Measurements from ENCODE around the gene ZC3H10. TPM values are rescaled to one million over a fixed set of nuclear protein-coding genes. Genes with fewer than 3 reads are reported as not detected.
"Not testable (repeated sequence)": the region's sequence is repeated elsewhere in the genome, so short reads cannot be mapped to it uniquely, and the experiment has no call there.

Gene ZC3H10
- total RNA-seq, 1 donor from 2014 or later = 5.8 TPM

- intact Hi-C loops (cut with DNase I) = no loop called here
- ATAC-seq (ENCODE audit: poor library complexity) (peak; percentile 7), DNase-seq (no peak)
Measured at GRCh38 chr12:56146492-56147460, 28.7 kb downstream of the ZC3H10 start.

DNA sequence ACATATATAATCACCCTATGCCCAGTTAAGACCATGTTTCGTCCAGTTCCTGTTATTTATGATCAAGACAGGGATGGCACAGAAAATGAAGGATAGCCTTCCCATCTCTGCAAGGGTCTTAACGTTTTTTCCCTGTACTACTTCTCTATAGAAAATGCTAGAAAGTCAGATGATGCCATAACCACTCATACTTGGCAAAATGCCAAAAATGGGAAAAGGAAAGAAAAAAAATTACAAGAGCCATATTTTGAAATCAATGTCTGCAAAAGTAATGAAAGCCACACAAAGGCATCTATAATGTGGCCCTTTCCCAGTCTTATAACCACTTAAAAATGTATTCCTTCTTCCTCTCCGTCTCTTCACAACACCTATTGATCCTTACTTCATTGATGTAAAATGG is 32.5 kb downstream of the ZC3H10 start:
- DNase-seq (no peak), ATAC-seq (ENCODE audit: poor library complexity) (no peak)
- intact Hi-C loops (cut with DNase I) = no loop called here

DNA sequence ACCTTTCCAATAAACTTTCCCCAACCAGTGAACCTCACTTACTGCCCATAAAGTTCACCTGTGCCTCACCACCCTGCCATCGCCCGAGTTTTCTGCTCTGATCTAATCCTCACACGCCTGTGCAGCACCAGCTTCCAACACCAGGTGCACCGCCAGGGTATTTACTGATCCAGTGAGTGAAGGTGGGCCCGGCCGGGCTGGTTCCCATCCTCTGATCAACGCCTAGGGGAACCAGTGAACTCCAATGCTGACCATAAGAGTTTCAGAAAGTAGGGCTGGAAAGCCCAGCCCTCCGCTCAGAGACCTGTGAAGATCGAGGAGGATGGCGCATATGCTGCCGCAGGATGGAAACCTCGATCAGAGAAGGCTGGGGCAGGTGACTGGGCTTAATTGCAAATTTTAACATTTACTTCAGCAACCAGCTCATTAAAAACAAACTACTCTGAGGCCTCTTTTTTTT is 33.6 kb downstream of the ZC3H10 start:
- peak; percentile 61 for DNase-seq
- intact Hi-C loops (cut with DNase I) = no loop called here
- peak; percentile 46 for ATAC-seq (ENCODE audit: poor library complexity)

- intact Hi-C loops (cut with DNase I) = no loop called here
- ATAC-seq (ENCODE audit: poor library complexity) (peak; percentile 97), DNase-seq (peak; percentile 97)
Measured at GRCh38 chr12:56152132-56152755, 34.2 kb downstream of the ZC3H10 start, which contains the start of gene MYL6B. Gene MYL6B (plus strand): TSS chr12:56152587. CDS start chr12:56153919, 1,332 bp downstream.

GRCh38 chr12:56152756-56153677 is 35.0 kb downstream of the ZC3H10 start:
- DNase-seq (no peak), ATAC-seq (ENCODE audit: poor library complexity) (no peak)
- intact Hi-C loops (cut with DNase I) = no loop called here

DNA sequence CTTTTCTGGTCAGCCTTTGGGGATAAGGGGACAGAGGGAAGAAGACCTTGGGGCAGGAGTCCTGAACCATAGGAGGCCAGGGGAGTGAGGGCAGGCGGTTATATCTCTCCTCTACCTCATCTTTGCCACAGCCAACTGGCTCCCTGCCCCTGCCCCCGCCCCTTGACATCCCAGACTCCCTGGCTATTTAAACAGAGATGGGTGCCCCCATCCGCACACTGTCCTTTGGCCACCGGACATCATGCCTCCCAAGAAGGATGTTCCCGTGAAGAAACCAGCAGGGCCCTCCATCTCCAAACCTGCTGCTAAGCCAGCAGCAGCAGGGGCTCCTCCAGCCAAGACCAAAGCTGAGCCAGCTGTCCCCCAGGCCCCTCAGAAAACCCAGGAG is 35.6 kb downstream of the ZC3H10 start:
- DNase-seq (no peak), ATAC-seq (ENCODE audit: poor library complexity) (no peak)
- intact Hi-C loops (cut with DNase I) = no loop called here

DNA sequence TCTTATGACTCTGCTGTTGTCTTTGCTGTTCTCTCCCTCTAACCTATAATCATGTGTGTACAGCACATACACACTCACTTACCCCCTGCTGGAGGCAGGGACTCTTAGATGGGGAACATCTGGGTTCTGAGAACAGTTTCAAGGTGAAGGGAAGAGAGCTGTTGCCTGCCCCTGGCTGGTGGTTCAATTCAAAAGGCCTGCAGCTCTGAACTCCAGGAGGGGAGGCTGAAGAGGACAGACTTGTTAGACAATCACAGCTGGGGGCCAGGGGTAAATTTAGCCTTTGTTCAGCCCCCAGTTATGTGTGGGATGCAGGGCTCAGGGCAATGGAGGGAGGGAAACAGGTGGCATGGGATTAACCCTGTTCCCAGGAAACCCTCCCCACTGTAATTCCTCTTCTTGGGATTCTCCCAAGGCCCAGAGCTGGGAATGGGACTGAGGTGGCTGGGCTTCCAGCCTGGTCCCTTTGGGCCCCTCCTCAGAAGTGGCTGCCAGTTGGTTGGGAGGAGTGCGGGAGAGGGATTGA is 36.2 kb downstream of the ZC3H10 start:
- no peak for DNase-seq
- no peak for ATAC-seq (ENCODE audit: poor library complexity)
- intact Hi-C loops (cut with DNase I) = no loop called here

- no peak for ATAC-seq (ENCODE audit: poor library complexity)
- intact Hi-C loops (cut with DNase I) = loop anchor here (5.0 kb wide), 1 partner anchor 38 kb away; the partner anchor contains the start of genes RPL41 and ZC3H10
- DNase-seq = no peak
Measured at GRCh38 chr12:56154818-56155217, 36.8 kb downstream of the ZC3H10 start.

DNA sequence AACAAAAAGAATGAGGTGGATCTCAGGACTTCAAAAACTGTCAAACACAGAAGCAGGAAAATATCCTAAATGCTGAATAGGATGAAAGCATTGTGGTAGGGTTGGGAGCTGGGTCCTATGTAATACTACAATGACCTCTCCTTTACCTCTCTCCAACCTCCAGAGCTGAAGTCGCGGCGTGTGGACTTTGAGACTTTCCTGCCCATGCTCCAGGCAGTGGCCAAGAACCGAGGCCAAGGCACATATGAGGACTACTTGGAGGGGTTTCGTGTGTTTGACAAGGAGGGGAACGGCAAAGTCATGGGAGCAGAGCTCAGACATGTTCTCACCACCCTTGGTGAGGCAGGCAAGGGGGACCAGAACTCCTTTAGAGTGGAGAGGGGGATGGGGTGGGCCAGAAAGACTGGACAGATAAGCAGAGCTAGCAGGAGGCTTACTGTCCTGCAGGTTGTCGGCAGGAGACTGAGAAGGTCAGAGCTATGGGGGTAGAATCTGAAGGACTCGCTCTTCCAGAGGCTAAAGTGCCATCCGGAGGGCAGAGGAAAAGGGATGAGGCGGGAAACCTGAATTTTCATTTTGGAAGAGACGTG is 37.3 kb downstream of the ZC3H10 start:
- intact Hi-C loops (cut with DNase I) = loop anchor here (5.0 kb wide), 1 partner anchor 38 kb away; the partner anchor contains the start of genes RPL41 and ZC3H10
- no peak for ATAC-seq (ENCODE audit: poor library complexity)
- no peak for DNase-seq

DNA sequence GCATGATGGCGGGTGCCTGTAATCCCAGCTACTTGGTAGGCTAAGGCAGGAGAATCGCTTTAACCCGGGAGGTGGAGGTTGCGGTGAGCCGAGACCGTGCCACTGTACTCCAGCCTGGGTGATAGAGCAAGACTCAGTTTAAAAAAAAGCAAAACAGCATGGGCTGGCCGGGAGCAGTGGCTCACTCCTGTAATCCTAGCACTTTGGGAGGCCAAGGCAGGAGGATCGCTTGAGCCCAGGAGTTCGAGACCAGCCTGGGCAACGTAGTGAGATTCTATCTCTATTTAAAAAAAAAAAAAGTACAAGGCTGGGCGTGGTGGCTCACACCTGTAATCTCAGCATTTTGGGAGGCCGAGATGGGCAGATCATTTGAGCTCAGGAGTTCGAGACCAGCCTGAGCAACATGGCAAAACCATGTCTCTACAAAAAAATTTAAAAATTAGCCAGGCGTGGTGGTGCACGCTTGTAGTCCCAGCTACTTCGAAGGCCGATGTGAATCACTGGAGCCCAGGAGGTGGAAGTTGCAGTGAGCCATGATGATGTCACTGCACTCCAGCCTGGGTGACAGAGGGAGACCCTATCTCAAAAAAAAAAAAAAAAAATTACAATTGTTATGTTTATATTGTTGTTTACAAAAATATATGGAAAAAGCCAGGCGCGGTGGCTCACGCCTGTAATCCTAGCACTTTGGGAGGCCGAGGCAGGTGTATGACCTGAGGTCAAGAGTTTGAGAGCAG is 38.6 kb downstream of the ZC3H10 start:
- intact Hi-C loops (cut with DNase I) = loop anchor here (5.0 kb wide), 1 partner anchor 39 kb away; the partner anchor contains the start of genes RPL41 and ZC3H10
- not testable (repeated sequence) for DNase-seq; ATAC-seq (ENCODE audit: poor library complexity)

DNA sequence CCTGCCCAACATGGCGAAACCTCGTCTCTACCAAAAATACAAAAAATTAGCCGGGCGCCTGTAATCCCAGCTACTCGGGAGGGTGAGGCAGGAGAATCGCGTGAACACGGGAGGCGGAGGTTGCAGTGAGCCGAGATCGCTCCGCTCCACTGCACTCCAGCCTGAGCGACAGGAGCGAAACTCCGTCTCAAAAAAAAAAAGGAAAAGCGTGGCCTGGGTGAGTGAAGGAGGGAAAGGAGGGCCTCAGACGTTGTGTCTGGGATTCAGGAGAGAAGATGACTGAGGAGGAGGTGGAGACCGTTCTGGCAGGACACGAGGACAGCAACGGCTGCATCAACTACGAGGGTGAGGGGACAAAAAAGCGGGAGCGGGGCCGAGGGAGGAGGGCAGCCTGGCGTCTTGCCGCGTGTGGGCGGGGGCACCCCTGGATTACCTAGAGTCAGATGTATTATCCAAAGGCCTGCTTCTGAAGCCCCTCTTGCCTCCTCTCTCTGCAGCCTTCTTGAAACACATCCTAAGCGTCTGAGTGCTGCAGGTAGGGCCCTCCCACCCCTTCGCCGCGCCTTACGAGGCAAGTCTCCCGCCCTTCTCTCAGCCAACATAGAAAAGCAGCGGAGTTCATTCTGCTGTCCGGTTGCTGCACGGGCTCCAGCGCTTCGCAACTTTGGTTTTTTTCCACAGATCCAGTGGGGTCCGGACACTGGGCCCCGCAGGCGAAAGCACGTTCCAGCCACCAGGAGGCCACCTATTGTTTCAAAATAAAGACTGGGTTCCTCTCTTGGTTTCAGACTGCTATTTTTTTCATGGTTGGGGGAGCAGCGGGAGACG is 39.3 kb downstream of the ZC3H10 start:
- ATAC-seq (ENCODE audit: poor library complexity) (peak; percentile 50), DNase-seq (peak; percentile 83)
- intact Hi-C loops (cut with DNase I) = loop anchor here (2.0 to 5.0 kb wide), 2 partner anchors 31 to 40 kb away; partner anchors contain the start of genes RPL41 and ZC3H10

DNA sequence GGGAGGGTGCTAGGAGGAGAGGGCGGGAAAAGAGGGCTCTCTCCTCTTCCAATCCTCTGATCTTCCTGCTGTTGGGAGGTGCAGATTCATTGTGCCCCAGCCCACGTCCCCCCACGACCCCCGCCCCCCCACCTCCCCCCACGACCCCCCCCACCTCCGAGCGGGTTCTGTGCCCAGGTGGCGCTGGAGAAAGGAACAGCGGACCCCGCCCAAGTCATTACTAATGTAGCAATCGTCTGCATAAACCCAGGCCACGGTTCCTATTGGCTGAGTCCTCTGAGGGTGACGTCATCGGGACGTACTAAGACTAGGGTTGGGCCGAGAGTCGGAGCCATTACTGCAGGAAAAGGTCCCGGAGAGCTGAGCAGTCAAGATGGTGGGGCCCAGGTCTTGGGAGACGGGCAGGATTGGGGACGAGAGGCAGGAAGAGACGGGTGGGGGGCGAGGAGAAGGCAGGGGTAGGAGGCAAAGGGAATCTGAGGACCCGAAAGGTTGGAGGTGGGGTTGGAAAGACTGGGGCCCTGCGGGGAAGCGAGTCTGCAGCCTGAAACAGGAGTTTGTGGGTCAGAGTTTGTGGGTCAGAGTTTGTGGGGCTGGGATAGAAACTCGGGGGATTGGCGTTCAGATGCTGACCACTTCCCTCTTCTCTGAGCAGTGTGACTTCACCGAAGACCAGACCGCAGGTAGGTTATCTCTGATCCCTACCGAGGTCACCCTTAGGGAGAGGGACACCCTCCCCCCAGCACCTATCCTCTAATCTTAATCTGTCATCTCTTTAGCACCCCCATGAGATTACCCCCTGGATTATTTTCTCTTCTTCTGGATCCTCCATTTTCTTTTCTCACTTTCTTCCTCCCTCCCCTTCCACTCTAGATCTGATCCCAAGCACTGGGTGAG is 40.2 kb downstream of the ZC3H10 start, which contains the start of gene MYL6:
Gene MYL6, plus strand, starts transcription at position 331 of the 897 bp plus-strand sequence. Its CDS starts 43 bp downstream, at position 374.
- ATAC-seq (ENCODE audit: poor library complexity) = peak; percentile 90
- intact Hi-C loops (cut with DNase I) = loop anchor here (2.0 to 5.0 kb wide), 2 partner anchors 31 to 41 kb away; partner anchors contain the start of genes RPL41 and ZC3H10
- DNase-seq = peak; percentile 97

DNA sequence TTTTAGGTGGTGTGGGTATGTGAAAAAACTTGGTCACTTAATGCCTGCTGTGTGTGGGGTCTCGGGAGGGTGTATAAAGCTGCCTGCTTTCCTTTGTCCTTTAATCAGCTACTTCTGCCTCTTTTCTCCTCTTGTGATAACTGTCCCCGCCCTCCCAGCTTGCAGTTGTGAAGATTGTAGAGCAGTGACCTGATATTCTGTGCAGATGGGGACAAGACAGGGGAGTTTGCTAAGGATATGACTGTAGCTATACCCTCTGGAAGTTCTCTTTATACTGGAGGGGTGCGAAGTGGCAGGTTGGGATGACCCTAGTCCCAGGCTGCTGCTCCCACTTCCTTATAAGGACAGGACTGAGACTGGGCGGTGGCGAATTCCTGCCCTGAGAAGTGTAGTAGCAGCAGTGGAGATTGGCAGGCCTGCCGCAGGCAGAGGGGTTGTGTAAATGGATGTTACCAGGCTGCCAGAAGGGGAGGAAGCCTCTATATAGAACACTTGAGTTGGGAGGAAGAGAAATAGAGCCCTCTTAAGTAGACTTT is 40.9 kb downstream of the ZC3H10 start:
- DNase-seq (peak; percentile 92), ATAC-seq (ENCODE audit: poor library complexity) (peak; percentile 75)
- intact Hi-C loops (cut with DNase I) = loop anchor here (2.0 to 5.0 kb wide), 2 partner anchors 32 to 42 kb away; partner anchors contain the start of genes RPL41 and ZC3H10

- DNase-seq (no peak), ATAC-seq (ENCODE audit: poor library complexity) (no peak)
- intact Hi-C loops (cut with DNase I) = loop anchor here (2.0 to 5.0 kb wide), 2 partner anchors 33 to 42 kb away; partner anchors contain the start of genes RPL41 and ZC3H10
Measured at GRCh38 chr12:56159482-56160192, 41.6 kb downstream of the ZC3H10 start.

Measured in Right ventricle myocardium superior (tissue), 1 donor.